Measurements from ENCODE around the gene CUX1.

- TF ChIP-seq POLR2A (IDR thresholded peaks at IDR 0.05; ENCODE audit: low read depth, low read length) (no peak), POLR2AphosphoS5 (IDR thresholded peaks at IDR 0.05; ENCODE audit: low read depth, low read length) (no peak)
Measured at GRCh38 chr7:101869026-101869900, 51.8 kb downstream of the CUX1 start.

All from GM12892 (cell line).